GM12873 (cell line): ENCODE data around the gene BTC.

ENCODE experiments used
- CTCF ChIP-seq: IDR thresholded peaks from 2 replicates; pipeline ENCODE4 v1.5.1; 2012; ENCODE audit warnings: low read depth, mild to moderate bottlenecking, moderate library complexity, low read length, control low read depth; ENCODE audit not compliant: insufficient read depth; ENCODE audit errors: missing control alignments

BTC gene

DNA sequence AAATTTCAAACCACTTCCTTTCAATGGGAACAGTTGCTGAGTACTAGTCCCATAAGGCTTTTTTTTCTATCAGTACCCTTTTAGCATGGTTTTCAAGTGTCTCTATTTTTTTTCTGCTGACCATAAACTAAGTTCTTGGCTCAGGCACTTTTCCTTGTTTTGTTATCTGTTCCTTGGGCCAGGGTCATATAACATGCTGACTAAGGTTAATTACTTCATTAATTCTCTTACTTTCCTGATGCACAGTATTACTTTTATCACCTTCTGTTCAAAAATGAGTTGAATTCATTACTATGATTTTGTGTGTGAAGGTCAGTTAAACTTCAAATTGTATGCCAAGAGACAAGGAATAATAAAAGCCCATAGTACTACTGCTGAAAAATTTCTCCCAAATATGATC is 19.7 kb upstream of the BTC start:
- TF ChIP-seq CTCF, result no peak

GRCh38 chr4:74805601-74806000 is 11.3 kb upstream of the BTC start:
- no peak for TF ChIP-seq CTCF

- TF ChIP-seq CTCF, result no peak
These were observed 6.0 kb upstream of the BTC start for GRCh38 chr4:74800310-74800709.

DNA sequence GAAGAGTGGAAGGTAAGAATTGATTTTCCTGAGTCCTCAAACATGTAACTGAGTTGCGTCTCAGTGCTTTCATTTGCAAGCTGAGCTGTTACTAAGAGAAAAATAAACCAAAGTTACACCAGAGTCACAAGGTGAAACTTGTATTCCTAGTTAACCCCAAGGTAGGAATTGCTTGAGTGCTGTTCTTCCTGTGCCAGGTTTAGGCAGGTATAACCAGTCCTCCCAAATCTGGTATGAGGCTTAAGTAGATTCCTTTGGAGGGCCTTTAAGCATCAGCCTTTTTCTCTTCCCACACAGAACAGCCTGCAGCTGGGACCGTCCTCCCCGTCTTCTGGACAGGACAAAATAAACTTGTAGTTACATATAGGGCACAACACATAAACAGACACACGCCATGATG is 2.3 kb upstream of the BTC start:
- TF ChIP-seq CTCF, result no peak

DNA sequence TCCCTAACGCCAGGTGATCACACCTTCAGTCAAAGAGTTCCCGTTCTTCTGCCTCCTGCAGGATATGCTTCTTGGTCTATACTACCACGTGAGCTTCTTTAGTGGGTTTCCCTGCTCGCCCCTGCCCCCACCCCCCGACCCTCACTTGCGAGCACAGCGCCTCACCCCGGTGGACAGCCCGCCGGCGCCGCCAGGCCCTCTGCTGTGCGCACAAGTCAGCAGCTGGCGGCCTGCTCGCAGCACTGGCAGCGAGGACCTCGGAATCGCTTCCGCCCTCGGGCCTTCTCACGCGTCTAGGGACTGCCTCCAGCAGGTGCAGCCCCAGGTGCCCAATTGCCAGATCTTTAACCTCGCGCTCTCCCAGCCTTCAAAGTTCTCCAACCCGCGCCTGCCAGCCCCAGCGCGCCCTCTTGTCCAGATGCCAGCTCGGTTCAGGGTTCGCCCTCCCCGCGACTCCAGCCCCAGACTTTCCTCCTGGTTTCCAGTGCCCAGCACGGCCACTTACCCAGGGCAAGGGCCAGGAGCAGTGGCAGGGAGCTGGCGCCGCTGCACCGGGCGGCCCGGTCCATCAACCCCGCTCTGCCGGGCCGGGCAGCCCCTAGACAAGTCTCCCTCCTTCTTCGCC is 454 bp downstream of the BTC start:
- no peak for TF ChIP-seq CTCF

DNA sequence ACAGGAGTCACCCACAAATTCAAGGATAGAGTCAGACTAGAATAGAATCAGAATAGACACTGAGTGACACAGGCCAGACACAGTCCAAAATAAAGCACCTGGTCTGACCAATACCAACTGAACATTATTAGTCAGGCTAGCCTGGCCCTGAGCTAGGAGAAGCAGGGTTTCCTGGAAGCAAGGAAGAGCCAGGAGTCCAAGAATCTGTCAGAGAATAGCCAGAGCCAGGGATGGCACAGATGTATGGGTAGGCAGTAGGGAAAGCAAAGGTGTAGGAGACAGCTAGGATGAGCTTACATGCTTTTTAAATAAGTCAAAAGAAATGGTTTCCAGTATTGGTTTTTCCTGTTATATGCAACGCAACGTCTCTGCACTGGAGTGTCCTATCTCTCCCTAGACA is 3.7 kb downstream of the BTC start:
- TF ChIP-seq CTCF, result no peak

GRCh38 chr4:74789518-74789917 is 4.8 kb downstream of the BTC start:
- TF ChIP-seq CTCF, result no peak
